ENCODE measurements around the gene TMEM190. TPM values are rescaled to one million over a fixed set of nuclear protein-coding genes. Genes with fewer than 3 reads are reported as not detected.
"Not testable (repeated sequence)": the region's sequence is repeated elsewhere in the genome, so short reads cannot be mapped to it uniquely, and the experiment has no call there.

The TMEM190 gene
- total RNA-seq, 4 donors from 2014 or later, result not detected

GRCh38 chr19:55410168-55410567 is 33.5 kb downstream of the TMEM190 start:
- Histone ChIP-seq H3K9me3 (no peaks in the 10 kb centered on the region), H3K27me3 (no peaks in the 10 kb centered on the region), H3K27ac (no peak overlapping the region), H3K36me3 (peaks cover 3% of the 10 kb centered on the region), H3K4me1 (peaks cover 15% of the 10 kb centered on the region), H3K4me3 (no peak overlapping the region)
- no peak for TF ChIP-seq POLR2AphosphoS5 (IDR thresholded peaks at IDR 0.05)
- WGBS, result 95% methylated on average over 2 of the region's 2 CpGs
- no peak for DNase-seq (ENCODE audit: low spot score in 2 of 2)

- TF ChIP-seq POLR2AphosphoS5 (IDR thresholded peaks at IDR 0.05) (no peak), CTCF (IDR thresholded peaks at IDR 0.05) (peak; percentile 41 to 42)
- DNase-seq (ENCODE audit: low spot score in 2 of 2), result no peak
- Histone ChIP-seq H3K4me3 (no peak overlapping the region), H3K27ac (no peak overlapping the region), H3K4me1 (peaks cover under 1% of the 10 kb centered on the region), H3K27me3 (peaks cover 5% of the 10 kb centered on the region), H3K36me3 (no peaks in the 10 kb centered on the region), H3K9me3 (no peaks in the 10 kb centered on the region)
- WGBS, result 12% methylated on average over 7 of the region's 7 CpGs
These were observed 41.6 kb downstream of the TMEM190 start for GRCh38 chr19:55418185-55418584.

GRCh38 chr19:55419103-55419502 is 42.5 kb downstream of the TMEM190 start:
- Histone ChIP-seq H3K4me1 (peaks cover 3% of the 10 kb centered on the region), H3K36me3 (no peaks in the 10 kb centered on the region), H3K27ac (no peak overlapping the region), H3K4me3 (no peak overlapping the region), H3K27me3 (peaks cover 5% of the 10 kb centered on the region), H3K9me3 (no peaks in the 10 kb centered on the region)
- DNase-seq (ENCODE audit: low spot score in 2 of 2), result no peak
- TF ChIP-seq CTCF (IDR thresholded peaks at IDR 0.05) (no peak), POLR2A (IDR thresholded peaks at IDR 0.05) (no peak), EP300 (IDR thresholded peaks at IDR 0.05) (no peak), POLR2AphosphoS5 (IDR thresholded peaks at IDR 0.05) (no peak)
- WGBS, result 48% methylated on average over 4 of the region's 5 CpGs

GRCh38 chr19:55419624-55420236 is 43.1 kb downstream of the TMEM190 start:
- Histone ChIP-seq H3K27me3 (peaks cover 9% of the 10 kb centered on the region), H3K27ac (no peak overlapping the region), H3K4me3 (no peak overlapping the region), H3K36me3 (no peaks in the 10 kb centered on the region), H3K4me1 (peaks cover 3% of the 10 kb centered on the region), H3K9me3 (no peaks in the 10 kb centered on the region)
- TF ChIP-seq EP300 (IDR thresholded peaks at IDR 0.05) (no peak), POLR2AphosphoS5 (IDR thresholded peaks at IDR 0.05) (no peak)
- no peak for DNase-seq (ENCODE audit: low spot score in 2 of 2)
- 71% methylated on average over 3 of the region's 5 CpGs for WGBS

GRCh38 chr19:55421281-55421680 is 44.7 kb downstream of the TMEM190 start:
- not testable (repeated sequence) for H3K36me3 ChIP-seq; H3K4me1 ChIP-seq; H3K4me3 ChIP-seq; H3K27ac ChIP-seq; DNase-seq (ENCODE audit: low spot score in 2 of 2); H3K9me3 ChIP-seq
- 58% methylated on average over 4 of the region's 4 CpGs for WGBS
- H3K27me3 ChIP-seq, result peaks cover 11% of the 10 kb centered on the region

- Histone ChIP-seq H3K9me3 (no peaks in the 10 kb centered on the region), H3K36me3 (no peaks in the 10 kb centered on the region), H3K4me3 (no peak overlapping the region), H3K27ac (no peak overlapping the region), H3K27me3 (peaks cover 18% of the 10 kb centered on the region), H3K4me1 (peaks cover 3% of the 10 kb centered on the region)
- TF ChIP-seq EP300 (IDR thresholded peaks at IDR 0.05) (no peak), POLR2A (IDR thresholded peaks at IDR 0.05) (no peak), POLR2AphosphoS5 (IDR thresholded peaks at IDR 0.05) (no peak), CTCF (IDR thresholded peaks at IDR 0.05) (no peak)
- 28% methylated on average over 13 of the region's 13 CpGs for WGBS
- DNase-seq (ENCODE audit: low spot score in 2 of 2), result no peak
These were observed 46.8 kb downstream of the TMEM190 start for GRCh38 chr19:55423225-55424005.

All from suprapubic skin (tissue), 4 donors.